Gastrocnemius medialis (tissue), 4 donors: Measurements from ENCODE around the gene ENTPD7.

Experiments
- POLR2A ChIP-seq, 2 donors: fragments of 450-650 bp; IDR thresholded peaks; one replicate each; pipeline ENCODE4 v1.6.1; 2017; ENCODE audit warnings: antibody characterized with exemption in 2 of 2, mild to moderate bottlenecking in 2 of 2, moderate library complexity in 2 of 2
- TF ChIP-seq, protein P1 (sequence below), 5 experiments: fragments of 450-650 bp in 3 of 5; fragments of 200-600 bp in 2 of 5; sonication (generic) in 2 of 5; IDR thresholded peaks in 4 of 5; conservative IDR thresholded peaks in 1 of 5; 1 replicate in 4 of 5; 2 replicates in 1 of 5; pipeline ENCODE4 v1.5.1; 2016 to 2019; ENCODE audit warnings: antibody characterized with exemption in 5 of 5, mild to moderate bottlenecking in 3 of 5, moderate library complexity in 3 of 5

DNA sequence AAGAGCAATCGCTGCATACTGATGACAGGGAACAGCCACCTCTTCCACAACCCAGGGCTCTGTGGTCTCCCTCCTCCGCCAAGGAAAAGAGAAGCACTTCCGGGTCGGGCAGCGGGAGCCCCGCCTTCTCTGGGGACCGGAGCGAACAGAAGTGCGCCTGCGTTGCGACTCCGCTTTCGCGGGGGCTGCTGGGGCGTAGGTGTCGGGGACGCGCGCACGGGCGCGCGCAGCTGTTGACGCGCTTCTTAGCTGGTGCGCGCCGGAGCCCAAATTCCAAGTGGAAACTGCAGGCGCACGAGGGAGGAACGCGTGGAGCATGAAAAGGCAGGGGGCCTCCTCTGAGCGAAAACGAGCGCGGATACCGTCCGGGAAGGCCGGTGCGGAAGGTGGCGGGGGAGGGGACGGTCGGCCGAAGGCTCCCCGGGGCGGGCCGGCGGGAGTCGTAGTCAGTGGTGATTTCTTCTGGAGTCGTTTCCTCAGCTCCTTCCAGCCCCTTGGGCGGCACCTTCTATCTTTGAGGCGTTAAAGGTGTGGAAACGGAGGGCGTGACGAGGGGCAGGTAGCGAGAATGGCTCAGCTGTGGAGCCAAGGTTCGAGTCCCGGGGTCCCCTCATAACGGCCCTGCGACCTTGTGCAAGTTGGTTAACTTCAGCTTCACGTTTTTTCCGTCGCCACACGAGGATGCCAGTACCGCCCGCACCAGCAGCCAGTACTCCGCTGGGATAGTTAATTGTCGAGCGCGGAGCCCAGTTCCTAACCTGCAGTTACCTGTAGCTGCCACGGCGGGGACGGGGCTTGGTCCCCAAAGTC is 72.9 kb downstream of the ENTPD7 start, which contains the start of the genes COX15 and CUTC:
- TF ChIP-seq, protein P1, sequence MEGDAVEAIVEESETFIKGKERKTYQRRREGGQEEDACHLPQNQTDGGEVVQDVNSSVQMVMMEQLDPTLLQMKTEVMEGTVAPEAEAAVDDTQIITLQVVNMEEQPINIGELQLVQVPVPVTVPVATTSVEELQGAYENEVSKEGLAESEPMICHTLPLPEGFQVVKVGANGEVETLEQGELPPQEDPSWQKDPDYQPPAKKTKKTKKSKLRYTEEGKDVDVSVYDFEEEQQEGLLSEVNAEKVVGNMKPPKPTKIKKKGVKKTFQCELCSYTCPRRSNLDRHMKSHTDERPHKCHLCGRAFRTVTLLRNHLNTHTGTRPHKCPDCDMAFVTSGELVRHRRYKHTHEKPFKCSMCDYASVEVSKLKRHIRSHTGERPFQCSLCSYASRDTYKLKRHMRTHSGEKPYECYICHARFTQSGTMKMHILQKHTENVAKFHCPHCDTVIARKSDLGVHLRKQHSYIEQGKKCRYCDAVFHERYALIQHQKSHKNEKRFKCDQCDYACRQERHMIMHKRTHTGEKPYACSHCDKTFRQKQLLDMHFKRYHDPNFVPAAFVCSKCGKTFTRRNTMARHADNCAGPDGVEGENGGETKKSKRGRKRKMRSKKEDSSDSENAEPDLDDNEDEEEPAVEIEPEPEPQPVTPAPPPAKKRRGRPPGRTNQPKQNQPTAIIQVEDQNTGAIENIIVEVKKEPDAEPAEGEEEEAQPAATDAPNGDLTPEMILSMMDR (IDR thresholded peaks at IDR 0.05 in 4 of 5, conservative IDR thresholded peaks at IDR 0.05 in 1 of 5): peak; percentile 43 to 66 (median 51)
- TF ChIP-seq POLR2A (IDR thresholded peaks at IDR 0.05): peak; percentile 93 to 94
